Activated CD4-positive, alpha-beta memory T cell treated with anti-CD3 and anti-CD28 coated beads for 36 hours (primary cell): ENCODE data around the gene KCNA10. TPM values are rescaled to one million over a fixed set of nuclear protein-coding genes. Genes with fewer than 3 reads are reported as not detected.

Experiments
- CTCF ChIA-PET: fragments of 350-600 bp; sonication (Branson Sonifier 250); formaldehyde crosslinking; loops from one replicate; lab custom pipeline; 2021; ENCODE audit warnings: antibody characterized with exemption, inconsistent platforms; lab: Charles Lee
- POLR2A ChIA-PET: fragments of 350-600 bp; sonication (Branson Sonifier 250); formaldehyde crosslinking; loops from one replicate; lab custom pipeline; 2021; ENCODE audit warnings: antibody characterized with exemption; lab: Charles Lee
- DNase-seq: peaks from one replicate; pipeline ENCODE4 v3.0.0-alpha.2; 2020
- H3K27ac Mint-ChIP-seq: one replicate; pipeline ENCODE4 v1.8.0; 2021; ENCODE audit warnings: mixed read lengths
- H3K27me3 Mint-ChIP-seq: one replicate; pipeline ENCODE4 v1.8.0; 2021; ENCODE audit warnings: mixed read lengths
- H3K36me3 Mint-ChIP-seq: one replicate; pipeline ENCODE4 v1.8.0; 2021; ENCODE audit warnings: mixed read lengths
- H3K4me1 Mint-ChIP-seq: one replicate; pipeline ENCODE4 v1.8.0; 2021; ENCODE audit warnings: low read depth, mixed read lengths
- H3K4me3 Mint-ChIP-seq: one replicate; pipeline ENCODE4 v1.8.0; 2021; ENCODE audit warnings: mild to moderate bottlenecking, mixed read lengths
- H3K9me3 Mint-ChIP-seq: one replicate; pipeline ENCODE4 v1.8.0; 2021; ENCODE audit warnings: mixed read lengths
- intact Hi-C: fragments of 100-400 bp; cut with micrococcal nuclease; formaldehyde crosslinking; loops from one replicate; pipeline ENCODE4 v1.15.1; 2023
- total RNA-seq, 2 experiments: library from RNA; stranded (reverse); gene quantifications; one replicate each; pipeline ENCODE4 v1.2.3, GENCODE V29; 2021

KCNA10 gene
- total RNA-seq, 2 experiments from 2014 or later = not detected

GRCh38 chr1:110509655-110510054, 9.3 kb downstream of the KCNA10 start:
- ChIA-PET CTCF (interaction anchor here (0.6 kb wide), 1 partner anchor 521 kb away, joined by 3 read pairs; no protein-coding TSS in a partner anchor), POLR2A (no interaction called here)
- Mint-ChIP-seq H3K9me3 (no peaks in the 10 kb centered on the region), H3K36me3 (no peaks in the 10 kb centered on the region), H3K4me3 (no peak overlapping the region), H3K27me3 (peaks cover 5% of the 10 kb centered on the region), H3K27ac (no peak overlapping the region), H3K4me1 (no peaks in the 10 kb centered on the region)
- intact Hi-C loops = no loop called here
- DNase-seq = no peak

GRCh38 chr1:110508028-110508940, 10.7 kb downstream of the KCNA10 start:
- no peak overlapping the region for H3K4me3 Mint-ChIP-seq
- H3K36me3 Mint-ChIP-seq = no peaks in the 10 kb centered on the region
- intact Hi-C loops = no loop called here
- ChIA-PET CTCF (interaction anchor here (0.8 to 4.6 kb wide), 4 partner anchors 10 to 302 kb away, joined by 3 to 15 read pairs (median 6); no protein-coding TSS in a partner anchor), POLR2A (no interaction called here)
- H3K9me3 Mint-ChIP-seq = no peaks in the 10 kb centered on the region
- H3K4me1 Mint-ChIP-seq = no peaks in the 10 kb centered on the region
- DNase-seq = no peak
- peaks cover 8% of the 10 kb centered on the region for H3K27me3 Mint-ChIP-seq
- H3K27ac Mint-ChIP-seq = no peak overlapping the region

GRCh38 chr1:110506541-110506940, 12.4 kb downstream of the KCNA10 start:
- Mint-ChIP-seq H3K36me3 (no peaks in the 10 kb centered on the region), H3K4me3 (no peak overlapping the region), H3K27ac (no peak overlapping the region), H3K4me1 (no peaks in the 10 kb centered on the region), H3K27me3 (peaks cover 15% of the 10 kb centered on the region), H3K9me3 (no peaks in the 10 kb centered on the region)
- ChIA-PET CTCF (interaction anchor here (4.6 kb wide), 1 partner anchor 11 kb away, joined by 15 read pairs; no protein-coding TSS in a partner anchor), POLR2A (no interaction called here)
- no peak for DNase-seq
- intact Hi-C loops = no loop called here

- DNase-seq = no peak
- Mint-ChIP-seq H3K9me3 (no peaks in the 10 kb centered on the region), H3K36me3 (no peaks in the 10 kb centered on the region), H3K27ac (no peak overlapping the region), H3K4me3 (no peak overlapping the region), H3K4me1 (no peaks in the 10 kb centered on the region), H3K27me3 (peaks cover 15% of the 10 kb centered on the region)
- intact Hi-C loops = no loop called here
- POLR2A ChIA-PET = no interaction called here
- CTCF ChIA-PET = interaction anchor here (1.1 to 4.6 kb wide), 2 partner anchors 10 to 45 kb away, joined by 4 to 15 read pairs; no protein-coding TSS in a partner anchor
Measured at GRCh38 chr1:110505596-110505995, 13.4 kb downstream of the KCNA10 start.

GRCh38 chr1:110504226-110504625, 14.7 kb downstream of the KCNA10 start:
- Mint-ChIP-seq H3K27ac (no peak overlapping the region), H3K4me3 (no peak overlapping the region), H3K36me3 (no peaks in the 10 kb centered on the region), H3K9me3 (no peaks in the 10 kb centered on the region), H3K4me1 (no peaks in the 10 kb centered on the region), H3K27me3 (peaks cover 15% of the 10 kb centered on the region)
- POLR2A ChIA-PET = no interaction called here
- DNase-seq = no peak
- CTCF ChIA-PET = interaction anchor here (4.6 kb wide), 1 partner anchor 9 kb away, joined by 15 read pairs; no protein-coding TSS in a partner anchor
- intact Hi-C loops = no loop called here

- ChIA-PET POLR2A (no interaction called here), CTCF (interaction anchor here (1.8 to 4.6 kb wide), 2 partner anchors 8 to 43 kb away, joined by 5 to 15 read pairs; no protein-coding TSS in a partner anchor)
- no peak overlapping the region for H3K4me3 Mint-ChIP-seq
- H3K4me1 Mint-ChIP-seq = no peaks in the 10 kb centered on the region
- H3K27ac Mint-ChIP-seq = no peak overlapping the region
- H3K36me3 Mint-ChIP-seq = no peaks in the 10 kb centered on the region
- H3K27me3 Mint-ChIP-seq = peaks cover 15% of the 10 kb centered on the region
- intact Hi-C loops = no loop called here
- DNase-seq = no peak
- no peaks in the 10 kb centered on the region for H3K9me3 Mint-ChIP-seq
Measured at GRCh38 chr1:110503471-110503870, 15.5 kb downstream of the KCNA10 start.

GRCh38 chr1:110502402-110503151, 16.4 kb downstream of the KCNA10 start:
- intact Hi-C loops = no loop called here
- Mint-ChIP-seq H3K36me3 (no peaks in the 10 kb centered on the region), H3K27me3 (peaks cover 12% of the 10 kb centered on the region), H3K4me1 (no peaks in the 10 kb centered on the region), H3K9me3 (no peaks in the 10 kb centered on the region), H3K4me3 (no peak overlapping the region), H3K27ac (no peak overlapping the region)
- POLR2A ChIA-PET = no interaction called here
- DNase-seq = no peak
- CTCF ChIA-PET = interaction anchor here (1.8 kb wide), 1 partner anchor 42 kb away, joined by 5 read pairs; no protein-coding TSS in a partner anchor

GRCh38 chr1:110501488-110502132, 17.4 kb downstream of the KCNA10 start:
- POLR2A ChIA-PET = no interaction called here
- CTCF ChIA-PET = interaction anchor here (0.7 to 1.8 kb wide), 2 partner anchors 41 to 264 kb away, joined by 3 to 5 read pairs; no protein-coding TSS in a partner anchor
- DNase-seq = no peak
- H3K4me3 Mint-ChIP-seq = no peak overlapping the region
- H3K9me3 Mint-ChIP-seq = no peaks in the 10 kb centered on the region
- H3K36me3 Mint-ChIP-seq = no peaks in the 10 kb centered on the region
- intact Hi-C loops = no loop called here
- no peak overlapping the region for H3K27ac Mint-ChIP-seq
- peaks cover 10% of the 10 kb centered on the region for H3K27me3 Mint-ChIP-seq
- no peaks in the 10 kb centered on the region for H3K4me1 Mint-ChIP-seq

GRCh38 chr1:110498270-110498669, 20.7 kb downstream of the KCNA10 start:
- DNase-seq = no peak
- peaks cover 8% of the 10 kb centered on the region for H3K27me3 Mint-ChIP-seq
- H3K4me3 Mint-ChIP-seq = no peak overlapping the region
- no peak overlapping the region for H3K27ac Mint-ChIP-seq
- POLR2A ChIA-PET = no interaction called here
- no peaks in the 10 kb centered on the region for H3K9me3 Mint-ChIP-seq
- H3K36me3 Mint-ChIP-seq = no peaks in the 10 kb centered on the region
- CTCF ChIA-PET = interaction anchor here (0.5 to 5.3 kb wide), 9 partner anchors 10 to 379 kb away, joined by 3 to 125 read pairs (median 5); partner anchors contain the start of gene KCNC4
- H3K4me1 Mint-ChIP-seq = no peaks in the 10 kb centered on the region
- intact Hi-C loops = loop anchor here (5.0 kb wide), 1 partner anchor 36 kb away; no protein-coding TSS in a partner anchor

GRCh38 chr1:110495926-110496600, 22.9 kb downstream of the KCNA10 start:
- CTCF ChIA-PET = interaction anchor here (0.6 to 5.3 kb wide), 97 partner anchors 10 to 651 kb away, joined by 3 to 125 read pairs (median 4); partner anchors contain the start of genes KCNA2, KCNC4 and RBM15
- POLR2A ChIA-PET = interaction anchor here (0.7 kb wide), 1 partner anchor 152 kb away, joined by 3 read pairs; no protein-coding TSS in a partner anchor
- DNase-seq = peak; percentile 86
- intact Hi-C loops = loop anchor here (1.0 to 5.0 kb wide), 3 partner anchors 34 to 293 kb away; no protein-coding TSS in a partner anchor
- no peaks in the 10 kb centered on the region for H3K27me3 Mint-ChIP-seq
- no peaks in the 10 kb centered on the region for H3K4me1 Mint-ChIP-seq
- no peaks in the 10 kb centered on the region for H3K36me3 Mint-ChIP-seq
- no peak overlapping the region for H3K27ac Mint-ChIP-seq
- no peak overlapping the region for H3K4me3 Mint-ChIP-seq
- no peaks in the 10 kb centered on the region for H3K9me3 Mint-ChIP-seq
